Smooth muscle cell of the coronary artery (primary cell): Measurements from ENCODE around the gene SLC26A5. TPM values are rescaled to one million over a fixed set of nuclear protein-coding genes. Genes with fewer than 3 reads are reported as not detected.

Source experiments
- total RNA-seq: library from RNA; depleted of rRNA; stranded (reverse); fragments of >200 nt; gene quantifications from 2 replicates; pipeline ENCODE4 v1.2.3, GENCODE V29; 2014; ENCODE audit warnings: low replicate concordance

SLC26A5 gene
- total RNA-seq = not detected in 2 replicates

GRCh38 chr7:103446049-103446520 lies at the start of gene SLC26A5:
SLC26A5 (minus strand) TSS chr7:103446207; CDS start chr7:103421514, 24,693 bp downstream.

GRCh38 chr7:103347507-103348267 lies 98.3 kb downstream of the SLC26A5 start, which contains the start of gene PSMC2:
PSMC2 (plus strand) TSS chr7:103347643; CDS start chr7:103347712, 69 bp downstream.

GRCh38 chr7:103344453-103345149 lies 101.4 kb downstream of the SLC26A5 start, which contains the start of gene DNAJC2:
DNAJC2 (minus strand) TSS chr7:103344767; CDS start chr7:103344622, 145 bp downstream.

Other genes with a start within 250 kb of the SLC26A5 start
- 42.7 and 51.4 TPM in 2 replicates for gene PMPCB, start 148.8 kb downstream of the SLC26A5 start, total RNA-seq
- gene DNAJC2, start 101.4 kb downstream of the SLC26A5 start, total RNA-seq = 8.3 and 17.1 TPM in 2 replicates
- 191 and 215 TPM in 2 replicates for gene PSMC2, start 98.6 kb downstream of the SLC26A5 start, total RNA-seq